Activated CD8-positive, alpha-beta memory T cell treated with anti-CD3 and anti-CD28 coated beads, Interleukin-2, amount 50 U/mL, for 1 hour (primary cell): ENCODE data around the gene USP48.
"Not testable (repeated sequence)": the region's sequence is repeated elsewhere in the genome, so short reads cannot be mapped to it uniquely, and the experiment has no call there.

Experiments used
- DNase-seq: peaks from one replicate; pipeline ENCODE4 v3.0.0-alpha.2; 2020; ENCODE audit errors: extremely low read depth

The USP48 gene

GRCh38 chr1:21782868-21783678, at the start of gene USP48:
USP48 (minus strand) TSS chr1:21783149; CDS start chr1:21782957, 192 bp downstream.
- peak; percentile 87 for DNase-seq

- no peak for DNase-seq
Observed at GRCh38 chr1:21831454-21831970, 48.6 kb upstream of the USP48 start.

GRCh38 chr1:21830792-21831453, 48.0 kb upstream of the USP48 start:
- DNase-seq, result no peak

GRCh38 chr1:21829294-21829693, 46.3 kb upstream of the USP48 start:
- DNase-seq, result no peak

- DNase-seq, result no peak
Observed at GRCh38 chr1:21828506-21829210, 45.7 kb upstream of the USP48 start.

- no peak for DNase-seq
Observed at GRCh38 chr1:21828075-21828474, 45.1 kb upstream of the USP48 start.

GRCh38 chr1:21827141-21827679, 44.3 kb upstream of the USP48 start:
- no peak for DNase-seq

GRCh38 chr1:21826694-21827093, 43.7 kb upstream of the USP48 start:
- not testable (repeated sequence) for DNase-seq

GRCh38 chr1:21825393-21825792, 42.4 kb upstream of the USP48 start:
- no peak for DNase-seq

GRCh38 chr1:21824926-21825325, 42.0 kb upstream of the USP48 start:
- no peak for DNase-seq

GRCh38 chr1:21823980-21824702, 41.2 kb upstream of the USP48 start:
- no peak for DNase-seq

GRCh38 chr1:21823206-21823979, 40.4 kb upstream of the USP48 start:
- no peak for DNase-seq

GRCh38 chr1:21822349-21822748, 39.4 kb upstream of the USP48 start:
- no peak for DNase-seq

GRCh38 chr1:21821385-21822019, 38.6 kb upstream of the USP48 start:
- DNase-seq, result no peak

- DNase-seq, result no peak
Observed at GRCh38 chr1:21820597-21821232, 37.8 kb upstream of the USP48 start.

- DNase-seq, result no peak
Observed at GRCh38 chr1:21818656-21819055, 35.7 kb upstream of the USP48 start.

GRCh38 chr1:21816602-21817302, 33.8 kb upstream of the USP48 start:
- DNase-seq, result no peak

- DNase-seq, result no peak
Observed at GRCh38 chr1:21815724-21816321, 32.9 kb upstream of the USP48 start.
